Ascending aorta (tissue), 2 donors: ENCODE data around the gene YAP1. TPM values are rescaled to one million over a fixed set of nuclear protein-coding genes. Genes with fewer than 3 reads are reported as not detected.

Experiments used
- DNase-seq, 2 donors: peaks; one replicate each; pipeline ENCODE4 v3.0.0-alpha.2; 2019; ENCODE audit warnings: low spot score in 2 of 2
- H3K27ac ChIP-seq, 2 donors: fragments of 200-600 bp; sonication (generic); one replicate each; pipeline ENCODE4 v1.5.1; 2016 to 2017; ENCODE audit warnings: mild to moderate bottlenecking in 1 of 2
- H3K27me3 ChIP-seq: fragments of 200-600 bp; sonication (generic); one replicate; pipeline ENCODE4 v1.5.1; 2017
- H3K36me3 ChIP-seq, 2 donors: fragments of 200-600 bp; sonication (generic); one replicate each; pipeline ENCODE4 v1.5.1; 2016
- H3K4me1 ChIP-seq, 2 donors: fragments of 200-600 bp; sonication (generic); one replicate each; pipeline ENCODE4 v1.5.1; 2016 to 2017; ENCODE audit warnings: mild to moderate bottlenecking in 1 of 2
- H3K4me3 ChIP-seq, 2 donors: fragments of 200-600 bp; sonication (generic); one replicate each; pipeline ENCODE4 v1.5.1; 2016 to 2017; ENCODE audit warnings: mild to moderate bottlenecking in 1 of 2
- H3K9me3 ChIP-seq, 2 donors: fragments of 200-600 bp; sonication (generic); one replicate each; pipeline ENCODE4 v1.5.1; 2016
- intact Hi-C: fragments of 100-400 bp; cut with DNase I; formaldehyde crosslinking; loops from one replicate; pipeline ENCODE4 v1.15.1; 2023
- total RNA-seq: library from RNA; depleted of rRNA; stranded (reverse); fragments of >200 nt; gene quantifications from one replicate; pipeline ENCODE4 v1.1.0, GENCODE V29; 2016
- TF ChIP-seq, protein P1 (sequence below), 3 experiments: fragments of 200-600 bp in 2 of 3; fragments of 450-650 bp in 1 of 3; sonication (generic) in 2 of 3; IDR thresholded peaks; one replicate each; pipeline ENCODE4 v1.5.1; 2016 to 2019; ENCODE audit warnings: antibody characterized with exemption in 3 of 3, mild to moderate bottlenecking in 1 of 3, moderate library complexity in 1 of 3

Gene YAP1
- total RNA-seq, 1 donor from 2014 or later: 516 TPM

DNA sequence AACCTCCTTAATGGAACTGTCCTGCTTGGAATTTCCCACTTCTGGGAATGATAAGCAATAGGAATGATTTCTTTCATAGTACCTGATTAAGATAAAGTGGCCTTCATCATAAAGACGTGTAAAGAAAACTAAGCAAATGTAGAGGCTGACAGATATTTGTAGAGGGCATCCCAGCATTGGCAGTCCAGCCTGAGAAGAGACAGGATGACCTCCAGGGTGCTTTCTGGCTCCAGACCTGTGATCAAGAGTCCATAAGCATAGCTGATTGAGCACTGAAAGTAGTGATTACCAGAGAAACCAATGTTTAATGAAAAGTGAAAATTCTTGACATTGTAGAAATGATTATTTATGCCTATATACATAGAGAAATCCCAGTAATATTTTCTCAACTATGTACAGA, 33.6 kb downstream of the YAP1 start:
- Histone ChIP-seq H3K27me3 (no peaks in the 10 kb centered on the region), H3K27ac (peak overlapping the region; percentile 82 to 84), H3K36me3 (no peaks in the 10 kb centered on the region), H3K4me3 (no peak overlapping the region), H3K9me3 (no peaks in the 10 kb centered on the region), H3K4me1 (peaks cover 10 to 51% of the 10 kb centered on the region in 2 donors)
- TF ChIP-seq, protein P1, sequence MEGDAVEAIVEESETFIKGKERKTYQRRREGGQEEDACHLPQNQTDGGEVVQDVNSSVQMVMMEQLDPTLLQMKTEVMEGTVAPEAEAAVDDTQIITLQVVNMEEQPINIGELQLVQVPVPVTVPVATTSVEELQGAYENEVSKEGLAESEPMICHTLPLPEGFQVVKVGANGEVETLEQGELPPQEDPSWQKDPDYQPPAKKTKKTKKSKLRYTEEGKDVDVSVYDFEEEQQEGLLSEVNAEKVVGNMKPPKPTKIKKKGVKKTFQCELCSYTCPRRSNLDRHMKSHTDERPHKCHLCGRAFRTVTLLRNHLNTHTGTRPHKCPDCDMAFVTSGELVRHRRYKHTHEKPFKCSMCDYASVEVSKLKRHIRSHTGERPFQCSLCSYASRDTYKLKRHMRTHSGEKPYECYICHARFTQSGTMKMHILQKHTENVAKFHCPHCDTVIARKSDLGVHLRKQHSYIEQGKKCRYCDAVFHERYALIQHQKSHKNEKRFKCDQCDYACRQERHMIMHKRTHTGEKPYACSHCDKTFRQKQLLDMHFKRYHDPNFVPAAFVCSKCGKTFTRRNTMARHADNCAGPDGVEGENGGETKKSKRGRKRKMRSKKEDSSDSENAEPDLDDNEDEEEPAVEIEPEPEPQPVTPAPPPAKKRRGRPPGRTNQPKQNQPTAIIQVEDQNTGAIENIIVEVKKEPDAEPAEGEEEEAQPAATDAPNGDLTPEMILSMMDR (IDR thresholded peaks at IDR 0.05): no peak
- intact Hi-C loops: loop anchor here (2.0 kb wide), 1 partner anchor 29 kb away; no protein-coding TSS in a partner anchor
- DNase-seq: no peak

DNA sequence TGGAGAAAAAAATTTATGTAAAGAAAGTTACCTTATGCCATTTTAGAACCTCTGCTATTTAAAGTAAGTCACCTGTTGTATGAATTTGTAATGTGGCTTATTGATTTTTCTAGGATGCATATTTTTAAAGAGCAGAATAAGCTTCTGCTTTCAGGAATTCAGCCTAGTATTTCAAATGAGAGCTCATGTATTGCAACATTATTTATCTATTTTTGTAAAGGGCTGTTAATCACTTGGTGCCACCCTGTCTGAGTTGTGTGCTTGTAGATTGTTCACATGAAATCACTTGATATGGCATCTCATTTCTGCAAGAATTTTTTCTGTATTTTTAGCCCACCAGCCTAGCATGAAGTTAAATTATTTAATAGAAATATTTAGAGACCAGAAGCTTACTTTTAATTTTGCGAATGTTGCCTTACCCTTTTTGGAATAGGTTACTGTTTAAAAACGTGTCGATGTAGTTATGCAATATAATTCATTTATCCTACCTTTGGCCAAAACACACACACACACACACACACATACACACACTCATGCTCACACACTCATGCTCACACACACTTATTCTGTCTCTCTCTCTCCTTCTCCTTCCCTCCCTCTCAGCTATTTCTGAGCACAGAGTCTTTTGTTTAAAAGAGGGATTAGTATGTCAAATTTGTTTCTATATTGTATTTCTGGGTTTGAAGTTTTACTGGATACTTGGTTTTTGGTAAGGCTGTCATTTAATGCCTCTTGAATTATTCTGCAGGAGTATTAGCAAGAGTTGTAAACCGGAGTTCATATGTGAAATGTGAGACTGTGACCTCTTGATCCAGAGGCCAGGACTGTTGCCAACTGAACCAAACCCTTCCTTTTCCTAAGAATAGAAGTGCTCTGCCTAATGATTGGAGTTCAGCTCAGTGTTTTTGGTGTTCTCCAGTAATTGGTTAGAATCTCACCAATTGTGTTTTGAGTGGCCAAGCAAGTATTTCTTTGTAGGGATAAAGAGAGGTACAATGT, 34.4 kb downstream of the YAP1 start:
- intact Hi-C loops: loop anchor here (2.0 kb wide), 1 partner anchor 28 kb away; no protein-coding TSS in a partner anchor
- Histone ChIP-seq H3K9me3 (no peaks in the 10 kb centered on the region), H3K27me3 (no peaks in the 10 kb centered on the region), H3K4me1 (peaks cover 7 to 50% of the 10 kb centered on the region in 2 donors), H3K27ac (peak overlapping the region; percentile 82 to 84), H3K36me3 (no peaks in the 10 kb centered on the region), H3K4me3 (peak overlapping the region; percentile 3 to 19)
- TF ChIP-seq, protein P1 (IDR thresholded peaks at IDR 0.05): no peak
- peak in 1 of 2 donors; percentile 72 for DNase-seq

DNA sequence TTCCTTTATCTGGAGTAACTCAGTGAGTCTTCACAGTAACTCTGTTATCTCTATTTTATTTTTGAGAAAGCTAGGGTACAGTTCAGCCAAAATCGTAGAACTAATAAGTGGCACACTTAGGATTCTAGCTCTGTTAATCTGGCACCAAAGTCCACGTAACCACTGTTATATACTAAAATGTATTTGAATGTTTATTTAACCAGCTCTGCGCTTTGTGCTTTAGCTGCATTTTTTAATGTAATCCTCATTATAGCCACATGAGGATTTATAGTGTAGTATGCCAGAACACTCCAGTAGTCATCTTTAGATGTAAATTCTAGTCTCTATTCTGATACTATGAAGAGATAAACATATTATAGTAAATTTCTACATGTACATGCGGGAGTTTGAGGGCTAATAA, 36.8 kb downstream of the YAP1 start:
- Histone ChIP-seq H3K36me3 (no peaks in the 10 kb centered on the region), H3K4me1 (peaks cover 6 to 38% of the 10 kb centered on the region in 2 donors), H3K4me3 (no peak overlapping the region), H3K27ac (peak overlapping the region; percentile 82 to 84), H3K9me3 (no peaks in the 10 kb centered on the region), H3K27me3 (no peaks in the 10 kb centered on the region)
- intact Hi-C loops: no loop called here
- TF ChIP-seq, protein P1 (IDR thresholded peaks at IDR 0.05): no peak
- no peak for DNase-seq

DNA sequence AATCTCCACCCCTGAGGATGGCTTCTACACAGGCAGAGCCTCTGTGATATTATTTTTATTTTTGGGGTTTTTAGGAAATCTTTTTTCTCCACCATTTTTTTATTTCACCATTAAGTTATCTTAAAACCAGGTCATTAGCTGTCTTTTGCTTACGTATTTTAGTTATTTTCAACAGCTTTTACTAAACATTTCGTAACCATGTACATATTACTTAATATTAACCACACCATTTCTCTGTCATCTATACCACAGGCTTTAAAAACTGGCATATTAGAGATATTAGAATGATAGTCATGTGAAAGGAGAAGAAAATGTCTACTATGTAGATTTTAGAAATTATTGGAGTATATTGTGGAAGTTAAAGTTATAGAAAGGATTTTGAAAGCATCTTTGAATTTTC, 37.4 kb downstream of the YAP1 start:
- TF ChIP-seq, protein P1 (IDR thresholded peaks at IDR 0.05): no peak
- intact Hi-C loops: no loop called here
- H3K36me3 ChIP-seq: no peaks in the 10 kb centered on the region
- DNase-seq: no peak
- H3K9me3 ChIP-seq: no peaks in the 10 kb centered on the region
- no peaks in the 10 kb centered on the region for H3K27me3 ChIP-seq
- no peak overlapping the region for H3K4me3 ChIP-seq
- H3K4me1 ChIP-seq: peaks cover 6 to 35% of the 10 kb centered on the region in 2 donors
- peak overlapping the region; percentile 82 to 84 for H3K27ac ChIP-seq

DNA sequence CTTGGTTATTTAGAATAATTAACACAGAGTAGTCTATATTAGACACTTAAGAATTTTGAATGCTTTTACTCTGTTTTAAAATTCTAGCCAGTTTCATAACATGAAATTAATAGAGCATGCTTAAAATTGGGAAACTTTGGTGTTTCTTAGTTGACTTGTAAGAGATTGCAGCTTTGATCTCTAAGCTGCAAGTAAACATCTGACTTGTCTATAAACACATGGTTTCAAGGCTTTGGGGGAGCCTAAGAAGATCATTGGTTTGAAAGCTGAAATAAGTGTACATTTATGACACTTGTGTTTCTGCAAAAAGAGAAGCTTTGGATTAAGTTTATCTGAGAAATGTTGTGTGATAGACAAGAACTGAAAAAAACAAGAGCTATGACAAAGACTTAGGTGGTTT, 37.8 kb downstream of the YAP1 start:
- no peak for DNase-seq
- H3K4me1 ChIP-seq: peaks cover 6 to 35% of the 10 kb centered on the region in 2 donors
- no peak overlapping the region for H3K4me3 ChIP-seq
- no peaks in the 10 kb centered on the region for H3K9me3 ChIP-seq
- TF ChIP-seq, protein P1 (IDR thresholded peaks at IDR 0.05): no peak
- intact Hi-C loops: no loop called here
- no peaks in the 10 kb centered on the region for H3K36me3 ChIP-seq
- peak overlapping the region; percentile 82 to 84 for H3K27ac ChIP-seq
- H3K27me3 ChIP-seq: no peaks in the 10 kb centered on the region
